ENCODE measurements around the gene ZFAND3.

GRCh38 chr6:37940074-37940847 lies 120.7 kb downstream of the ZFAND3 start:
- no peak for TF ChIP-seq EZH2 (IDR thresholded peaks at IDR 0.05; ENCODE audit: borderline replicate concordance, low read depth, low read length, poor library complexity, severe bottlenecking)
- TF ChIP-seq CTCF (conservative IDR thresholded peaks at IDR 0.05; ENCODE audit: low read depth, low read length) = no peak
